Activated CD4-positive, alpha-beta T cell treated with anti-CD3 and anti-CD28 coated beads, Interleukin-10, Interleukin-2, amounts not matched to agents 100 ng/mL and 50 ng/mL, durations not matched to agents 16 hours and 8 hours (primary cell): ENCODE results near the gene SH2D1B.
"Not testable (repeated sequence)": the region's sequence is repeated elsewhere in the genome, so short reads cannot be mapped to it uniquely, and the experiment has no call there.

ENCODE experiments used
- DNase-seq: peaks from one replicate; pipeline ENCODE4 v3.0.0-alpha.2; 2020

SH2D1B gene

GRCh38 chr1:162359523-162360236 lies 52.3 kb downstream of the SH2D1B start:
- no peak for DNase-seq

GRCh38 chr1:162358928-162359327 lies 53.0 kb downstream of the SH2D1B start:
- no peak for DNase-seq

GRCh38 chr1:162357681-162358266 lies 54.2 kb downstream of the SH2D1B start:
- peak; percentile 13 for DNase-seq

GRCh38 chr1:162353702-162354101 lies 58.2 kb downstream of the SH2D1B start:
- DNase-seq: no peak

- DNase-seq: no peak
These were observed 58.9 kb downstream of the SH2D1B start for GRCh38 chr1:162353078-162353477.

GRCh38 chr1:162351874-162352273 lies 60.1 kb downstream of the SH2D1B start:
- not testable (repeated sequence) for DNase-seq

- DNase-seq: no peak
These were observed 60.6 kb downstream of the SH2D1B start for GRCh38 chr1:162351246-162351842.

- DNase-seq: no peak
These were observed 62.2 kb downstream of the SH2D1B start for GRCh38 chr1:162349635-162350330.

GRCh38 chr1:162347281-162347680 lies 64.7 kb downstream of the SH2D1B start:
- no peak for DNase-seq
